ENCODE data around the gene CCDC89.

GRCh38 chr11:85710917-85711316 lies 24.9 kb upstream of the CCDC89 start:
- TF ChIP-seq POLR2AphosphoS5 (IDR thresholded peaks at IDR 0.05; ENCODE audit: low read depth) = no peak
- no peak for TF ChIP-seq CTCF (conservative IDR thresholded peaks at IDR 0.05; ENCODE audit: low read depth in 2 of 2)
- no peak for TF ChIP-seq REST (IDR thresholded peaks at IDR 0.05; ENCODE audit: unreplicated experiment)
- TF ChIP-seq EZH2phosphoT487 (IDR thresholded peaks at IDR 0.05; ENCODE audit: unreplicated experiment) = no peak
- no peak for TF ChIP-seq EZH2 (IDR thresholded peaks at IDR 0.05; ENCODE audit: low read depth, unreplicated experiment)
- TF ChIP-seq ZNF114 (CRISPR knock-in tag; IDR thresholded peaks at IDR 0.05) = no peak
- no peak for TF ChIP-seq ZNF331 (CRISPR knock-in tag; IDR thresholded peaks at IDR 0.05; ENCODE audit: low read depth)

Data from GM23338 (cell line).